ENCODE data around the gene FBXW11. TPM values are rescaled to one million over a fixed set of nuclear protein-coding genes. Genes with fewer than 3 reads are reported as not detected.

FBXW11 gene
- total and polyA plus RNA-seq, 2 of the 8 experiments (the other 6 are each of a cell fraction or from before 2014, with no cell fraction given) = 45.0 to 75.6 TPM

GRCh38 chr5:172035049-172035448 lies 28.6 kb upstream of the FBXW11 start:
- no peak overlapping the region for H3K27ac ChIP-seq (ENCODE audit: low read depth, low read length)
- no peak overlapping the region for H4K91ac ChIP-seq (replicated peaks; ENCODE audit: insufficient read length, low read length)
- no peak overlapping the region for H3K4ac ChIP-seq (replicated peaks; ENCODE audit: insufficient read length, low read depth, low read length)
- no peak overlapping the region for H3K9ac ChIP-seq (replicated peaks in 1 of 4; ENCODE audit: extremely low read depth in 1 of 4, low read depth in 3 of 4, low read length in 3 of 4)
- H3K23ac ChIP-seq (ENCODE audit: insufficient read length) = no peak overlapping the region
- no peaks in the 10 kb centered on the region for H3K79me2 ChIP-seq (ENCODE audit: control insufficient read depth in 1 of 2, insufficient read depth in 2 of 2, low read length in 2 of 2)
- no peaks in the 10 kb centered on the region for H3K36me3 ChIP-seq (ENCODE audit: control insufficient read depth in 2 of 4, insufficient read depth in 4 of 4, low read length in 3 of 4)
- no peak overlapping the region for H3K4me2 ChIP-seq (ENCODE audit: insufficient read depth in 1 of 2, low read depth in 2 of 2, low read length in 2 of 2)
- H3K79me1 ChIP-seq (ENCODE audit: low read depth, low read length) = no peaks in the 10 kb centered on the region
- H3K18ac ChIP-seq (ENCODE audit: extremely low read depth, low read length) = no peak overlapping the region
- no peak overlapping the region for H2AK5ac ChIP-seq (ENCODE audit: low read depth, low read length)
- CTCF ChIA-PET (ENCODE audit: partially characterized antibody) = interaction anchor here (1.0 to 1.4 kb wide), 4 partner anchors 25 to 123 kb away, joined by 3 to 5 read pairs (median 3); no protein-coding TSS in a partner anchor
- no peak overlapping the region for H2BK5ac ChIP-seq (ENCODE audit: low read depth, low read length)
- no peak for FAIRE-seq
- H3K56ac ChIP-seq (replicated peaks; ENCODE audit: insufficient read length, low read depth, low read length) = no peak overlapping the region
- no peak overlapping the region for H4K5ac ChIP-seq (ENCODE audit: insufficient read length, low read depth, low read length)
- no peak overlapping the region for H2BK15ac ChIP-seq (ENCODE audit: low read length)
- no peak overlapping the region for H4K8ac ChIP-seq (ENCODE audit: extremely low read depth, insufficient read depth, low read length)
- H4K20me1 ChIP-seq (replicated peaks in 1 of 2; ENCODE audit: control insufficient read depth in 1 of 2, insufficient read depth in 2 of 2, low read length in 2 of 2) = no peaks in the 10 kb centered on the region
- H3K27me3 ChIP-seq (replicated peaks in 1 of 4; ENCODE audit: control insufficient read depth in 3 of 4, extremely low read depth in 1 of 4, insufficient read depth in 3 of 4, low read length in 3 of 4) = no peaks in the 10 kb centered on the region
- WGBS, 2 experiments (ENCODE audit: extremely low coverage in 1 of 2, insufficient coverage in 1 of 2, insufficient read length in 1 of 2, insufficient replicate concordance in 2 of 2, low coverage in 1 of 2, low lambda C conversion rate in 2 of 2, missing lambda C conversion rate in 1 of 2) = 86% methylated on average over 2 of the region's 2 CpGs; no CpG with 5 or more reads in 1 of the 2 experiments
- no peaks in the 10 kb centered on the region for H3K23me2 ChIP-seq (ENCODE audit: low read depth, low read length)
- H2BK20ac ChIP-seq (ENCODE audit: low read length) = no peak overlapping the region
- H3K4me3 ChIP-seq (ENCODE audit: extremely low read depth in 1 of 4, insufficient read depth in 2 of 4, low read depth in 3 of 4, low read length in 4 of 4) = no peak overlapping the region
- peak overlapping the region; percentile 39; the same call in 1 of the 2 replicates for H2AFZ ChIP-seq (ENCODE audit: low read length)
- no peak overlapping the region for H2BK12ac ChIP-seq (ENCODE audit: low read depth, low read length)
- H3K9me3 ChIP-seq (ENCODE audit: insufficient read depth in 2 of 2, low read depth in 1 of 2, low read length in 1 of 2) = peaks cover 10 to 17% of the 10 kb centered on the region in 2 experiments; a peak in 3 of 4 replicates
- POLR2A ChIA-PET (ENCODE audit: partially characterized antibody) = no interaction called here
- no peak overlapping the region for H2BK120ac ChIP-seq (replicated peaks; ENCODE audit: low read depth, low read length)
- no peak for DNase-seq (ENCODE audit: low read depth in 1 of 2, low spot score in 2 of 2)
- H3K14ac ChIP-seq (ENCODE audit: insufficient read length) = no peak overlapping the region
- H3K4me1 ChIP-seq (replicated peaks in 1 of 4; ENCODE audit: control insufficient read depth in 3 of 4, insufficient read depth in 4 of 4, low read length in 3 of 4) = no peaks in the 10 kb centered on the region; a peak in 1 of 7 replicates
- no peak for TF ChIP-seq RXRA (IDR thresholded peaks at IDR 0.05; ENCODE audit: insufficient read depth, low read depth, low read length)
- no peak for TF ChIP-seq POLR2A (IDR thresholded peaks at IDR 0.05; ENCODE audit: control extremely low read depth in 1 of 2, low read depth in 2 of 2, low read length in 2 of 2)
- no peak for TF ChIP-seq CHD1 (IDR thresholded peaks at IDR 0.05; ENCODE audit: low read depth, low read length)

Data from H1 (cell line).